Osteoblast (primary cell): ENCODE data around the gene TPCN2. TPM values are rescaled to one million over a fixed set of nuclear protein-coding genes. Genes with fewer than 3 reads are reported as not detected.
"Not testable (repeated sequence)": the region's sequence is repeated elsewhere in the genome, so short reads cannot be mapped to it uniquely, and the experiment has no call there.

Experiments
- DNase-seq: peaks from one replicate; pipeline ENCODE4 v3.0.0; 2011; ENCODE audit warnings: low spot score, mixed read lengths; ENCODE audit not compliant: insufficient read length; ENCODE audit errors: missing footprints
- H2AFZ ChIP-seq: 2 replicates; pipeline ENCODE4 v1.6.0; 2011; ENCODE audit warnings: mild to moderate bottlenecking, low read length
- H3K27ac ChIP-seq: 2 replicates; pipeline ENCODE4 v1.5.1; 2011; ENCODE audit warnings: mild to moderate bottlenecking, low read depth, low read length, moderate library complexity
- H3K27me3 ChIP-seq: 2 replicates; pipeline ENCODE4 v1.6.0; 2012; ENCODE audit warnings: mild to moderate bottlenecking, control low read depth, inconsistent platforms, low read length, moderate library complexity; ENCODE audit not compliant: insufficient read depth
- H3K36me3 ChIP-seq: 2 replicates; pipeline ENCODE4 v1.5.1; 2011; ENCODE audit warnings: mild to moderate bottlenecking, low read length, control low read depth, moderate library complexity; ENCODE audit not compliant: insufficient read depth
- H3K4me1 ChIP-seq: 2 replicates; pipeline ENCODE4 v1.5.1; 2011; ENCODE audit warnings: mild to moderate bottlenecking, low read length, control low read depth, moderate library complexity; ENCODE audit not compliant: insufficient read depth
- H3K4me2 ChIP-seq: 2 replicates; pipeline ENCODE4 v1.6.0; 2011; ENCODE audit warnings: mild to moderate bottlenecking, low read length; ENCODE audit not compliant: insufficient read depth
- H3K4me3 ChIP-seq: fragments of 200-600 bp; sonication (generic); 3 replicates; pipeline ENCODE4 v1.5.1; 2012; ENCODE audit warnings: mild to moderate bottlenecking, low read length, inconsistent platforms; ENCODE audit not compliant: insufficient read depth
- H3K79me2 ChIP-seq: 2 replicates; pipeline ENCODE4 v1.6.0; 2012; ENCODE audit warnings: mild to moderate bottlenecking, low read length, control low read depth, inconsistent platforms; ENCODE audit not compliant: insufficient read depth
- H3K9me3 ChIP-seq: 2 replicates; pipeline ENCODE4 v1.5.1; 2011; ENCODE audit warnings: low read depth, low read length, control low read depth
- H4K20me1 ChIP-seq: 2 replicates; pipeline ENCODE4 v1.6.0; 2012; ENCODE audit warnings: mild to moderate bottlenecking, low read length, control low read depth; ENCODE audit not compliant: insufficient read depth
- CTCF ChIP-seq: IDR thresholded peaks from 2 replicates; pipeline ENCODE4 v1.5.1; 2011; ENCODE audit warnings: mild to moderate bottlenecking, low read depth, low read length, moderate library complexity; ENCODE audit errors: extremely low read depth
- total RNA-seq: library from RNA; depleted of rRNA; stranded (reverse); fragments of >200 nt; gene quantifications from 2 replicates; pipeline ENCODE4 v1.2.3, GENCODE V29; 2012

The TPCN2 gene
- total RNA-seq, 1 donor = 14.1 TPM

GRCh38 chr11:69148806-69149205 is 100.1 kb downstream of the TPCN2 start:
- Histone ChIP-seq H3K27ac (no peak overlapping the region), H3K27me3 (no peaks in the 10 kb centered on the region), H4K20me1 (no peaks in the 10 kb centered on the region), H3K4me1 (peaks cover 8% of the 10 kb centered on the region), H3K4me3 (no peak overlapping the region), H2AFZ (no peak overlapping the region), H3K79me2 (no peaks in the 10 kb centered on the region), H3K9me3 (peaks cover 3% of the 10 kb centered on the region), H3K4me2 (no peak overlapping the region), H3K36me3 (no peaks in the 10 kb centered on the region)
- no peak for DNase-seq
- TF ChIP-seq CTCF = no peak

GRCh38 chr11:69149338-69150045 is 100.8 kb downstream of the TPCN2 start:
- H3K9me3 ChIP-seq, H2AFZ ChIP-seq, H3K27me3 ChIP-seq, H3K79me2 ChIP-seq, H3K4me2 ChIP-seq, H3K27ac ChIP-seq, H4K20me1 ChIP-seq, H3K4me1 ChIP-seq, DNase-seq, H3K36me3 ChIP-seq, H3K4me3 ChIP-seq: not testable (repeated sequence)

DNA sequence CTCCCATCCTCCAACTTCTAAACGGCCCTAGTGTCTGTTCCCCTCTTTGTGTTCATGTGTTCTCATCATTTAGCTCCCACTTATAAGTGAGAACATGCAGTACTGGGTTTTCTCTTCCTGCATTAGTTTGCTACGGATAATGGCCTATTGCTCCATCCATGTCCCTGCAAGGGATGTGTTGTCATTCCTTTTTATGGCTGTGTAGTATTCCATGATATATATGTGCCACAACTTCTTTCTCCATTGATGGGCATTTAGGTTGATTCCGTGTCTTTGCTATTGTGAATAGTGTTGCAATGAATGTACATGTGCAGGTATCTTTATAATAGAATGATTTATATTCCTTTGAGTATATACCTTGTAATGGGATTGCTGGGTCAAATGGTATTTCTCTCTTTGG is 101.4 kb downstream of the TPCN2 start:
- H3K4me1 ChIP-seq = peaks cover 9% of the 10 kb centered on the region
- H2AFZ ChIP-seq = no peak overlapping the region
- no peak for TF ChIP-seq CTCF

GRCh38 chr11:69151836-69152235 is 103.1 kb downstream of the TPCN2 start:
- no peaks in the 10 kb centered on the region for H3K27me3 ChIP-seq
- no peak for TF ChIP-seq CTCF
- H2AFZ ChIP-seq = no peak overlapping the region
- no peaks in the 10 kb centered on the region for H3K36me3 ChIP-seq
- H3K79me2 ChIP-seq = no peaks in the 10 kb centered on the region
- H3K4me2 ChIP-seq = no peak overlapping the region
- peaks cover 11% of the 10 kb centered on the region for H3K4me1 ChIP-seq
- H3K27ac ChIP-seq = no peak overlapping the region
- no peak overlapping the region for H3K4me3 ChIP-seq
- DNase-seq = no peak
- H4K20me1 ChIP-seq = no peaks in the 10 kb centered on the region
- no peaks in the 10 kb centered on the region for H3K9me3 ChIP-seq

More for the DNA sequence above, 101.4 kb downstream of the TPCN2 start:
- Histone ChIP-seq H3K9me3 (peaks cover 3% of the 10 kb centered on the region), H3K27me3 (no peaks in the 10 kb centered on the region), H3K4me2 (no peak overlapping the region), H4K20me1 (no peaks in the 10 kb centered on the region), H3K79me2 (no peaks in the 10 kb centered on the region), H3K27ac (no peak overlapping the region), H3K4me3 (no peak overlapping the region), H3K36me3 (no peaks in the 10 kb centered on the region)
- no peak for DNase-seq
